ENCODE data around the gene ZNF471.

ZNF471 gene

DNA sequence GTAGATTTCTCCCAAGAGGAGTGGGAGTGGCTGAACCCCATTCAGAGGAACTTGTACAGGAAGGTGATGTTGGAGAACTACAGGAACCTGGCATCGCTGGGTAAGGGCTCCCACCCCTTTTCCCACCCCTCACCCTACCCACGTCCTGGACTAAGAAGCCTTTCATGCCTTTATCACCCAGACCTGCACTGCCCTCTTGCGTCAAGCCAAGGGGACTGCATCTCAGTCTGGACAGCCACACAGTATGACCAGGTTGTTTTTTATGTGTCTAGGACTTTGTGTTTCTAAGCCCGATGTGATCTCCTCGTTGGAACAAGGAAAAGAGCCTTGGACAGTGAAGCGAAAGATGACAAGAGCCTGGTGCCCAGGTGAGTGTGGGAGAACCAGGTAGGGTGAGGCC, 39.9 kb downstream of the ZNF471 start:
- no peak overlapping the region for H3K4me3 ChIP-seq (ENCODE audit: low read depth, low read length)
- TF ChIP-seq, protein P1, sequence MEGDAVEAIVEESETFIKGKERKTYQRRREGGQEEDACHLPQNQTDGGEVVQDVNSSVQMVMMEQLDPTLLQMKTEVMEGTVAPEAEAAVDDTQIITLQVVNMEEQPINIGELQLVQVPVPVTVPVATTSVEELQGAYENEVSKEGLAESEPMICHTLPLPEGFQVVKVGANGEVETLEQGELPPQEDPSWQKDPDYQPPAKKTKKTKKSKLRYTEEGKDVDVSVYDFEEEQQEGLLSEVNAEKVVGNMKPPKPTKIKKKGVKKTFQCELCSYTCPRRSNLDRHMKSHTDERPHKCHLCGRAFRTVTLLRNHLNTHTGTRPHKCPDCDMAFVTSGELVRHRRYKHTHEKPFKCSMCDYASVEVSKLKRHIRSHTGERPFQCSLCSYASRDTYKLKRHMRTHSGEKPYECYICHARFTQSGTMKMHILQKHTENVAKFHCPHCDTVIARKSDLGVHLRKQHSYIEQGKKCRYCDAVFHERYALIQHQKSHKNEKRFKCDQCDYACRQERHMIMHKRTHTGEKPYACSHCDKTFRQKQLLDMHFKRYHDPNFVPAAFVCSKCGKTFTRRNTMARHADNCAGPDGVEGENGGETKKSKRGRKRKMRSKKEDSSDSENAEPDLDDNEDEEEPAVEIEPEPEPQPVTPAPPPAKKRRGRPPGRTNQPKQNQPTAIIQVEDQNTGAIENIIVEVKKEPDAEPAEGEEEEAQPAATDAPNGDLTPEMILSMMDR (IDR thresholded peaks at IDR 0.05; ENCODE audit: borderline replicate concordance, insufficient read depth, low read depth, low read length): no peak

DNA sequence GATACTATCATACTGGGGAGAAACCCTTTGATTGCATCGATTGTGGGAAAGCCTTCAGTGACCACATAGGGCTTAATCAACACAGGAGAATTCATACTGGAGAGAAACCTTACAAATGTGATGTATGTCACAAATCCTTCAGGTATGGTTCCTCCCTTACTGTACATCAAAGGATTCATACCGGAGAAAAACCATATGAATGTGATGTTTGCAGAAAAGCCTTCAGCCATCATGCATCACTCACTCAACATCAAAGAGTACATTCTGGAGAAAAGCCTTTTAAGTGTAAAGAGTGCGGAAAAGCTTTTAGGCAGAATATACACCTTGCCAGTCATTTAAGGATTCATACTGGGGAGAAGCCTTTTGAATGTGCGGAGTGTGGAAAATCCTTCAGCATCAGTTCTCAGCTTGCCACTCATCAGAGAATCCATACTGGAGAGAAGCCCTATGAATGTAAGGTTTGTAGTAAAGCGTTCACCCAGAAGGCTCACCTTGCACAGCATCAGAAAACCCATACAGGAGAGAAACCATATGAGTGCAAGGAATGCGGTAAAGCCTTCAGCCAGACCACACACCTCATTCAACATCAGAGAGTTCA, 46.7 kb downstream of the ZNF471 start:
- H3K4me3 ChIP-seq (ENCODE audit: low read depth, low read length): no peak overlapping the region
- TF ChIP-seq, protein P1 (IDR thresholded peaks at IDR 0.05; ENCODE audit: borderline replicate concordance, insufficient read depth, low read depth, low read length): no peak

DNA sequence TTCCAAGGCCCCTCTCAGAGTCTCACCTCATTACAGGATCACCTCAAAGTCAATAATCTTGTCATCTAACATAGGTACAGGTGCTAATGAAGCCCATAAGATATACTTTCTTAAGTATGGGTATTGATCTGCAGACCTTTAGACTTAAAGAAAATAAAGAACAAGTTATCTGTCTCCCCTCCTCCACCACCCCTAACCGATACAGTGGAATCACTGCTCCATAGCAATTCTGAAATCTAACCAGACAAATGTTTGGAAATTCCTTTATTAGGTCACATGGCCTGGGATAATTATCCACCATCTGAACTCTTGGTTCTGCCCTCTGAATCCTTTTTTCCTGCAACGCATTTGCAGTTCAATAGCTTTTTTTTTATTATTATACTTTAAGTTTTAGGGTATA, 55.1 kb downstream of the ZNF471 start:
- no peak overlapping the region for H3K4me3 ChIP-seq (ENCODE audit: low read depth, low read length)
- TF ChIP-seq, protein P1 (IDR thresholded peaks at IDR 0.05; ENCODE audit: borderline replicate concordance, insufficient read depth, low read depth, low read length): no peak

DNA sequence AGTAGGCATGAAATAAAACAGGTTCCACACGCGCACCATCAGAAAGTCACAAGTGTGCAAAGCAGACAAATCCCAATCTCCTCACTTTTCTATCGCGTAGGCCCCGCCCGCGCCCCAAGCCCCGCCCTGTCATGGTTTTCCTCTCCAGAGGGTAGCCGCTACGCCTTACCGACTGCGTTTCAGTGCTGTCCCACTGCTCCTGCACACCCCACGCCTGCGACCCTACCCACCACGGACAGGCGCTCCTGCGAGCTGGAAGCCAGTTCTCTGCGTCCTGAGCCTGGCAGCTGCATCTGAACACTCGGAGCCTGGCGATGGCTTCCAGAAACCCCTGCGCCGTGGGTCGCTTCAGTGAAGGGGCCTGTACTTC, 59.2 kb downstream of the ZNF471 start:
- H3K4me3 ChIP-seq (ENCODE audit: low read depth, low read length): no peak overlapping the region
- TF ChIP-seq, protein P1 (IDR thresholded peaks at IDR 0.05; ENCODE audit: borderline replicate concordance, insufficient read depth, low read depth, low read length): no peak

DNA sequence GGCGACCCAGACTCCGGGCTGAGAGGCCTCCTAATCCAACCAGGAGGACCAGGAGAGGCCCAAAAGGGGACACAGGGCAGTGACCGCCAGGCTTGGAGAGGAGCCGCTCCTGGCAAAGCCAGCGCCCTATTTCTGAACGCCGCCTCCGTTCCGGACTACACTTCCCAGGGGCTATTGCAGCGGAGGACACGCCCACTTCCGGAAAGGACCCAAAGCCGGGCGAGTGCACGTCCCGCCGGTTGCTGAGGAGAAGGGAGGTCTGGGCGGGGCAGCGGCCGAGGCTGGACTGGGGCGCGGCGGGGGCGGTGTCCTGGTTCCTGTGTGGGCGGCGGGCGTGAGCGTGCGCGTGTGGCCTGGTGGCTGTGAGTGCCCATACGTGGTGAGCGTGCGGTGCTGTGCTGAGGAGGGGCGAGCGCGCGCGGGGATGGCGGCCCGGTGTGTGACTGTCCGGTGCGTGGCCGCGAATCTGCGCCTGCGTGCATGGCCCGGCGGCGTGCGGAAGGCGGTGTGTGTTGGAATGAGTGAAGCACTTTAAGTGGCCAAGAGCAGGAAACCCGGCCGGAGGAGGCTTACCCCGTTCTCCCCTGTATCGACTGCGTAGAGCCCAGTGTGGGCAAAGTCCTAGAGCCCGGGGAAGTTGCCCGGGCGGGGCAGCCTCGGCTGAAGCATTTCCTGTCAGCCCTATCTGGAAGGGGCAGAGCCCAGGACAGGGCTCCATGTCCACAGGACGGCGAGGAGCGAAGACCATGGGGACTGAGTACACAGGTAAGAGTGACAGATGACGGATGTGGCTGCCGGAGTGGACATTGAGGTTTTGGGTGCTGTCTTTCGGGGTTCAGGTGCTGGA, 59.8 kb downstream of the ZNF471 start, which contains the start of gene ZNF470:
ZNF470 (plus strand) TSS at position 195 of the 847 bp plus-strand sequence. CDS start 2,844 bp downstream, outside the sequence.
- TF ChIP-seq, protein P1 (IDR thresholded peaks at IDR 0.05; ENCODE audit: borderline replicate concordance, insufficient read depth, low read depth, low read length): no peak
- no peak within 1 kb of the TSS for H3K4me3 ChIP-seq (ENCODE audit: low read depth, low read length)

DNA sequence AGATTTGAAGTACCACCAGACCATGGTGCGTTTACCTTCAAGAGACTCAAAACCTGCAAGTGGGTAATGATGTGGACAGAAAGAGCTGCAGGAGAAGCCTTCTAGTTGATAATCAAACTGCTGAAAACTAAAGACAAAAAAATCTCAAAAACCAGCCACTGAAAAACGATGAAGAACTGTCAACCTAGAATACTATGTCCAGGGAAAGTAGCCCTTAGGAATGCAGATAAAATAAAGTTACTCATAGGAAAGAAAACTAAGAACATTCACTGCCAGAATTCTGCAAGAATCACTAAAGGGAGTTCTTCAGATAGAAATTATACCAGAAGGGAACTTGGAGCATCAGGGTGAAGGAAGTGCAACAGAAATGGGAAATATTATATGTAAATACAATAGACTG, 64.9 kb downstream of the ZNF471 start:
- TF ChIP-seq, protein P1 (IDR thresholded peaks at IDR 0.05; ENCODE audit: borderline replicate concordance, insufficient read depth, low read depth, low read length): no peak

DNA sequence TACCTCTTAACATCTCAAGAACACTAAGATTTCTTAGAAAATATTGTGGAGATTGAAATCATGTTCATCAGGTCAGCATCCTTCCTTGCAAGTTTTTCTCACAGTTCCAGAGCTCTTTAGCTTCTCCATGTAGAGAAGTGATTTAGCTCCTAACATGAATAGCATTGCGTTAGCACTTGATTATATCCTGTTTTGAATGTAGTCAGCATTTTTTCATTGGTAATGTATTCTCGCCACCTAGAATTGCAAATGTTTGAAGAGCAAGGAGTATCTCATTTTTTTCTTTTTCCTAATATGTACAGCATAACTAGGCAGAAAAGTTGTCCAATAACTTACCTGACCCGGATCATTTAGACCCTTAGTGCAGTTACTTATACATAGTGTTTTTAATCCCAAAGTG, 66.3 kb downstream of the ZNF471 start:
- no peak overlapping the region for H3K4me3 ChIP-seq (ENCODE audit: low read depth, low read length)
- TF ChIP-seq, protein P1 (IDR thresholded peaks at IDR 0.05; ENCODE audit: borderline replicate concordance, insufficient read depth, low read depth, low read length): no peak

More for the DNA sequence above, 64.9 kb downstream of the ZNF471 start:
- no peak overlapping the region for H3K4me3 ChIP-seq (ENCODE audit: low read depth, low read length)
